Measurements from ENCODE around the gene ZBTB4. TPM values are rescaled to one million over a fixed set of nuclear protein-coding genes. Genes with fewer than 3 reads are reported as not detected.

The ZBTB4 gene
- total RNA-seq, 1 experiment from 2014 or later = 17.1 TPM

DNA sequence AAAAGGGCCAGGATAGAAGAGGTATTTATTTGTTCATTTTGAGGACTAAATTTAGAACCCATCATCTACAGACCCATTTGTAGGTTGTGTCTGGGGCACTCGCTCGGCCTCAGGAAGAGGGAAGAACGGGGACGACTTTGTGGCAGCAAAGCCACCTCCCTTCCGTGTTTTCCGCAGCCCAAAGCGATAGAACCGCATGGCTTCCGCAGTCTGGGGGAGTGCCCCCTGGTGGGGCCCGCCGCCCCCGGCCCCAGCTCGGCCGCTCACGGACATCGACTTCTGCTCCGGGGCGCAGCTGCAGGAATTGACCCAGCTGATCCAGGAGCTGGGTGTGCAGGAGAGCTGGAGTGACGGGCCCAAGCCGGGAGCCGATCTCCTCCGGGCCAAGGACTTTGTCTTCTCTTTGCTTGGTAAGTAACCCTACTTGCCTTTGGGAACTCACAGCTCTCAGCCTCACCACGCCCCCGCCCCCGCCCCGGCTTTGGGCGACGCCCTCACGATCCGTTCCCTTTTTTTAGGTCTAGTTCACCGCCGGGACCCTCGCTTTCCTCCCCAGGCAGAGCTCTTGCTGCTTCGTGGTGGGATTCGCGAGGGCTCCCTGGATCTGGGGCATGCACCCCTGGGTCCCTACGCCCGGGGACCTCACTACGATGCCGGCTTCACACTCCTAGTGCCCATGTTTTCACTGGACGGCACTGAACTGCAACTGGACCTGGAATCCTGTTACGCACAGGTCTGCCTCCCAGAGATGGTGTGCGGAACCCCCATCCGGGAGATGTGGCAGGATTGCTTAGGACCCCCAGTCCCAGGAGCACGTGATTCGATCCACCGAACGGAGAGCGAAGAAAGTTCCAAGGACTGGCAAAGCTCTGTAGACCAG is 43.5 kb downstream of the ZBTB4 start:
- Histone ChIP-seq H3K27ac (ENCODE audit: low read depth, low read length) (peak overlapping the region; percentile 95), H3K4me1 (ENCODE audit: control insufficient read depth in 1 of 2, insufficient read depth in 2 of 2, low read length in 2 of 2) (peaks cover 13 to 32% of the 10 kb centered on the region in 2 experiments), H2AFZ (ENCODE audit: low read depth, low read length, poor library complexity, severe bottlenecking) (no peak overlapping the region), H3K9me2 (ENCODE audit: insufficient read depth) (no peaks in the 10 kb centered on the region), H3K9ac (ENCODE audit: low read length) (peak overlapping the region; percentile 77), H3K36me3 (ENCODE audit: control insufficient read depth in 1 of 2, insufficient read depth in 2 of 2, low read length in 2 of 2) (no peaks in the 10 kb centered on the region), H3K4me3 (replicated peaks in 1 of 2; ENCODE audit: low read depth in 1 of 2, low read length in 2 of 2) (peak overlapping the region; percentile 69 to 85), H4K20me1 (ENCODE audit: insufficient read depth) (no peaks in the 10 kb centered on the region), H3K27me3 (ENCODE audit: insufficient read depth, low read length) (no peaks in the 10 kb centered on the region), H3K9me3 (ENCODE audit: control insufficient read depth in 1 of 2, insufficient read depth in 1 of 2, low read depth in 1 of 2, low read length in 2 of 2) (no peaks in the 10 kb centered on the region; a peak in 1 of 4 replicates), H3K79me2 (ENCODE audit: insufficient read depth, low read length) (no peaks in the 10 kb centered on the region), H3K4me2 (ENCODE audit: low read length) (peak overlapping the region; percentile 99)
- intact Hi-C loops (cut with micrococcal nuclease) = loop anchor here (1.0 to 10.0 kb wide), 5 partner anchors 32 to 251 kb away; partner anchors contain the start of genes CLDN7, POLR2A, SENP3 and TMEM256
- RAD21 ChIA-PET (ENCODE audit: low non-redundant PET in 1 of 2, low total read pairs in 2 of 2, uncharacterized antibody in 2 of 2, unreplicated experiment in 2 of 2) = interaction anchor here (0.7 to 2.4 kb wide), 2 partner anchors 8 to 80 kb away, joined by 3 to 6 read pairs; no protein-coding TSS in a partner anchor
- DNase-seq (ENCODE audit: low read depth, low spot score) = peak; percentile 29
- CTCF ChIA-PET = interaction anchor here (0.6 to 3.4 kb wide), 16 partner anchors 9 to 390 kb away, joined by 3 to 28 read pairs (median 4); partner anchors contain the start of genes CHRNB1, PLSCR3, SENP3 and TMEM256
- ATAC-seq = peak; percentile 29
- TF ChIP-seq, protein P1, sequence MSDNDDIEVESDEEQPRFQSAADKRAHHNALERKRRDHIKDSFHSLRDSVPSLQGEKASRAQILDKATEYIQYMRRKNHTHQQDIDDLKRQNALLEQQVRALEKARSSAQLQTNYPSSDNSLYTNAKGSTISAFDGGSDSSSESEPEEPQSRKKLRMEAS (IDR thresholded peaks at IDR 0.05) = peak; percentile 74
- TF ChIP-seq POLR2AphosphoS5 (IDR thresholded peaks at IDR 0.05; ENCODE audit: low read depth, low read length) (peak; percentile 52), SIN3A (IDR thresholded peaks at IDR 0.05; ENCODE audit: low read depth) (peak; percentile 21; the same call in 1 of the 2 replicates), EGR1 (IDR thresholded peaks at IDR 0.05; ENCODE audit: low read depth) (peak; percentile 82)
- TF ChIP-seq, protein P2, sequence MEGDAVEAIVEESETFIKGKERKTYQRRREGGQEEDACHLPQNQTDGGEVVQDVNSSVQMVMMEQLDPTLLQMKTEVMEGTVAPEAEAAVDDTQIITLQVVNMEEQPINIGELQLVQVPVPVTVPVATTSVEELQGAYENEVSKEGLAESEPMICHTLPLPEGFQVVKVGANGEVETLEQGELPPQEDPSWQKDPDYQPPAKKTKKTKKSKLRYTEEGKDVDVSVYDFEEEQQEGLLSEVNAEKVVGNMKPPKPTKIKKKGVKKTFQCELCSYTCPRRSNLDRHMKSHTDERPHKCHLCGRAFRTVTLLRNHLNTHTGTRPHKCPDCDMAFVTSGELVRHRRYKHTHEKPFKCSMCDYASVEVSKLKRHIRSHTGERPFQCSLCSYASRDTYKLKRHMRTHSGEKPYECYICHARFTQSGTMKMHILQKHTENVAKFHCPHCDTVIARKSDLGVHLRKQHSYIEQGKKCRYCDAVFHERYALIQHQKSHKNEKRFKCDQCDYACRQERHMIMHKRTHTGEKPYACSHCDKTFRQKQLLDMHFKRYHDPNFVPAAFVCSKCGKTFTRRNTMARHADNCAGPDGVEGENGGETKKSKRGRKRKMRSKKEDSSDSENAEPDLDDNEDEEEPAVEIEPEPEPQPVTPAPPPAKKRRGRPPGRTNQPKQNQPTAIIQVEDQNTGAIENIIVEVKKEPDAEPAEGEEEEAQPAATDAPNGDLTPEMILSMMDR (IDR thresholded peaks at IDR 0.05 in 2 of 3, conservative IDR thresholded peaks at IDR 0.05 in 1 of 3; ENCODE audit: borderline replicate concordance in 1 of 3, insufficient read depth in 1 of 3, low read depth in 2 of 3, low read length in 2 of 3) = peak in 2 of 3 experiments; percentile 23 to 36; a peak in 4 of 6 replicates
- TF ChIP-seq, protein P3, sequence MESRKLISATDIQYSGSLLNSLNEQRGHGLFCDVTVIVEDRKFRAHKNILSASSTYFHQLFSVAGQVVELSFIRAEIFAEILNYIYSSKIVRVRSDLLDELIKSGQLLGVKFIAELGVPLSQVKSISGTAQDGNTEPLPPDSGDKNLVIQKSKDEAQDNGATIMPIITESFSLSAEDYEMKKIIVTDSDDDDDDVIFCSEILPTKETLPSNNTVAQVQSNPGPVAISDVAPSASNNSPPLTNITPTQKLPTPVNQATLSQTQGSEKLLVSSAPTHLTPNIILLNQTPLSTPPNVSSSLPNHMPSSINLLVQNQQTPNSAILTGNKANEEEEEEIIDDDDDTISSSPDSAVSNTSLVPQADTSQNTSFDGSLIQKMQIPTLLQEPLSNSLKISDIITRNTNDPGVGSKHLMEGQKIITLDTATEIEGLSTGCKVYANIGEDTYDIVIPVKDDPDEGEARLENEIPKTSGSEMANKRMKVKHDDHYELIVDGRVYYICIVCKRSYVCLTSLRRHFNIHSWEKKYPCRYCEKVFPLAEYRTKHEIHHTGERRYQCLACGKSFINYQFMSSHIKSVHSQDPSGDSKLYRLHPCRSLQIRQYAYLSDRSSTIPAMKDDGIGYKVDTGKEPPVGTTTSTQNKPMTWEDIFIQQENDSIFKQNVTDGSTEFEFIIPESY (IDR thresholded peaks at IDR 0.05; ENCODE audit: extremely low read depth, insufficient replicate concordance, low read length) = no peak
- POLR2A ChIA-PET = interaction anchor here (0.7 to 2.9 kb wide), 12 partner anchors 9 to 251 kb away, joined by 3 to 33 read pairs (median 4); partner anchors contain the start of genes CHRNB1, POLR2A, SLC2A4 and SPEM2
- TSS peak; percentile 87 for BruUV-seq (replicated peaks)

Measured in HCT116 (cell line).